SU-DHL-6 (cell line): ENCODE results near the gene GPC3.

ENCODE experiments used
- H2AFZ ChIP-seq: fragments of 200-600 bp; sonication (generic); 2 replicates; pipeline ENCODE4 v1.6.1; 2014; ENCODE audit warnings: low read depth, mild to moderate bottlenecking, moderate library complexity, mixed read lengths, antibody characterized with exemption, low read length; ENCODE audit not compliant: severe bottlenecking
- H3F3A ChIP-seq: fragments of 200-600 bp; shearing (Covaris generic); 2 replicates; pipeline ENCODE4 v1.6.0; 2016; ENCODE audit warnings: antibody characterized with exemption, mild to moderate bottlenecking; ENCODE audit not compliant: insufficient read depth
- H3K27ac ChIP-seq: fragments of 200-600 bp; sonication (generic); 2 replicates; pipeline ENCODE4 v1.5.1; 2016; ENCODE audit warnings: low read depth, mild to moderate bottlenecking, low read length, moderate library complexity, mixed read lengths
- H3K27me3 ChIP-seq: fragments of 200-600 bp; sonication (generic), shearing (Covaris generic); 2 replicates; pipeline ENCODE4 v1.6.0; 2014; ENCODE audit warnings: mild to moderate bottlenecking, low read length
- H3K36me3 ChIP-seq: fragments of 200-600 bp; sonication (generic); 2 replicates; pipeline ENCODE4 v1.6.1; 2014; ENCODE audit warnings: mild to moderate bottlenecking, low read length, mixed read lengths
- H3K4me2 ChIP-seq: fragments of 300-600, 200-600 bp; shearing (Covaris generic), sonication (generic); 2 replicates; pipeline ENCODE4 v1.6.0; 2014; ENCODE audit warnings: low read length, low read depth, mild to moderate bottlenecking; ENCODE audit not compliant: poor library complexity, severe bottlenecking
- H3K4me3 ChIP-seq: fragments of 200-600 bp; sonication (generic); 2 replicates; pipeline ENCODE4 v1.5.1; 2014; ENCODE audit warnings: antibody characterized with exemption, low read length, mild to moderate bottlenecking, mixed read lengths; ENCODE audit not compliant: insufficient read depth, poor library complexity, severe bottlenecking
- H3K79me2 ChIP-seq: fragments of 200-600 bp; sonication (generic); 2 replicates; pipeline ENCODE4 v1.6.1; 2014; ENCODE audit warnings: mild to moderate bottlenecking, low read length, moderate library complexity; ENCODE audit not compliant: insufficient read depth
- H3K9ac ChIP-seq: fragments of 200-600 bp; sonication (generic); 2 replicates; pipeline ENCODE4 v1.7.0; 2014; ENCODE audit warnings: mild to moderate bottlenecking, low read length
- H3K9me2 ChIP-seq: fragments of 200-600 bp; sonication (generic); replicated peaks from 2 replicates; pipeline ENCODE4 v1.6.1; 2014; ENCODE audit warnings: low read length; ENCODE audit not compliant: insufficient read depth
- H3K9me3 ChIP-seq: fragments of 200-600 bp; sonication (generic); 2 replicates; pipeline ENCODE4 v1.6.1; 2014; ENCODE audit warnings: low read length, mixed read lengths; ENCODE audit not compliant: insufficient read depth
- H4K20me1 ChIP-seq: fragments of 200-600 bp; sonication (generic); 2 replicates; pipeline ENCODE4 v1.6.1; 2014; ENCODE audit warnings: low read depth, mild to moderate bottlenecking, antibody characterized with exemption, low read length, moderate library complexity, mixed read lengths
- CTCF ChIP-seq: fragments of 200-600 bp; sonication (generic); IDR thresholded peaks from one replicate; pipeline ENCODE4 v1.5.1; 2017; ENCODE audit warnings: antibody characterized with exemption, mild to moderate bottlenecking, low read length, moderate library complexity; ENCODE audit not compliant: insufficient read depth, poor library complexity, severe bottlenecking
- EZH2phosphoT487 ChIP-seq: fragments of 200-600 bp; sonication (generic), shearing (Covaris generic); conservative IDR thresholded peaks from 2 replicates; pipeline ENCODE4 v1.6.1; 2018; ENCODE audit warnings: mild to moderate bottlenecking, antibody characterized with exemption, low read length, moderate library complexity, mixed read lengths

GPC3 gene

GRCh38 chrX:133745349-133745748 lies 240.0 kb downstream of the GPC3 start:
- Histone ChIP-seq H3K27ac (no peak overlapping the region), H3K9me3 (no peaks in the 10 kb centered on the region), H3K27me3 (no peaks in the 10 kb centered on the region), H3K9ac (no peak overlapping the region), H3K79me2 (no peaks in the 10 kb centered on the region), H3K4me2 (no peak overlapping the region), H3F3A (no peaks in the 10 kb centered on the region), H3K9me2 (no peaks in the 10 kb centered on the region), H3K36me3 (no peaks in the 10 kb centered on the region), H2AFZ (no peak overlapping the region), H4K20me1 (no peaks in the 10 kb centered on the region), H3K4me3 (no peak overlapping the region)
- TF ChIP-seq CTCF, result no peak
- TF ChIP-seq EZH2phosphoT487, result no peak

GRCh38 chrX:133742602-133743305 lies 242.6 kb downstream of the GPC3 start:
- Histone ChIP-seq H4K20me1 (no peaks in the 10 kb centered on the region), H2AFZ (no peak overlapping the region), H3K79me2 (no peaks in the 10 kb centered on the region), H3K4me3 (no peak overlapping the region), H3F3A (no peaks in the 10 kb centered on the region), H3K9ac (no peak overlapping the region), H3K4me2 (no peak overlapping the region), H3K9me2 (no peaks in the 10 kb centered on the region), H3K27me3 (no peaks in the 10 kb centered on the region), H3K27ac (no peak overlapping the region), H3K9me3 (no peaks in the 10 kb centered on the region), H3K36me3 (no peaks in the 10 kb centered on the region)
- no peak for TF ChIP-seq CTCF
- TF ChIP-seq EZH2phosphoT487, result no peak

GRCh38 chrX:133741303-133741702 lies 244.1 kb downstream of the GPC3 start:
- Histone ChIP-seq H3K9me2 (no peaks in the 10 kb centered on the region), H3K4me3 (no peak overlapping the region), H4K20me1 (no peaks in the 10 kb centered on the region), H3K27ac (no peak overlapping the region), H3K79me2 (no peaks in the 10 kb centered on the region), H3K36me3 (no peaks in the 10 kb centered on the region), H3K9me3 (no peaks in the 10 kb centered on the region), H3F3A (no peaks in the 10 kb centered on the region), H3K4me2 (no peak overlapping the region), H3K9ac (no peak overlapping the region), H2AFZ (no peak overlapping the region), H3K27me3 (no peaks in the 10 kb centered on the region)
- TF ChIP-seq CTCF, result no peak
- TF ChIP-seq EZH2phosphoT487, result no peak

- Histone ChIP-seq H3K36me3 (no peaks in the 10 kb centered on the region), H2AFZ (no peak overlapping the region), H3K4me3 (no peak overlapping the region), H3K27ac (no peak overlapping the region), H3K9me3 (no peaks in the 10 kb centered on the region), H4K20me1 (no peaks in the 10 kb centered on the region), H3K9me2 (no peaks in the 10 kb centered on the region), H3K27me3 (no peaks in the 10 kb centered on the region), H3K9ac (no peak overlapping the region), H3K4me2 (no peak overlapping the region), H3K79me2 (no peaks in the 10 kb centered on the region), H3F3A (no peaks in the 10 kb centered on the region)
- no peak for TF ChIP-seq EZH2phosphoT487
- no peak for TF ChIP-seq CTCF
These were observed 258.8 kb downstream of the GPC3 start for GRCh38 chrX:133726642-133727041.
